ENCODE results near the gene CDH23.

DNA sequence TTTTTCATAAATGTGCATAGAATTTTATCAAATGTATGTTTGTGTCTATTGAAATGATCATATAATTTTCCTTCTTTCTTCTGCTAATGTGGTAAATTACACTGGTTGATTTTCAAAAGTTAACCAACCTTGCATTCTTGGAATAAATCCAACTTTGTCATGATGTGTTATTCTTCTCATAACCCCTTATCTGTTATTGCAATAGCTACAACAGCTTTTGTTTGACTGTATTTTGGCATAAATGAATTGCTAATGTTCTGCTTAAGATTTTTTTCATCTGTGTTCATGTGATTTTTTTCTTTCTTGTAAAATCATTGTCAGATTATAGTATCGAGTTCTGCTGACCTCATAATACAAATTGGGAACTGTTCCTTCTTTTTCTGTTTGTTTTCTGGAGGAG lies 17.6 kb downstream of the CDH23 start:
- TF ChIP-seq, protein P1, sequence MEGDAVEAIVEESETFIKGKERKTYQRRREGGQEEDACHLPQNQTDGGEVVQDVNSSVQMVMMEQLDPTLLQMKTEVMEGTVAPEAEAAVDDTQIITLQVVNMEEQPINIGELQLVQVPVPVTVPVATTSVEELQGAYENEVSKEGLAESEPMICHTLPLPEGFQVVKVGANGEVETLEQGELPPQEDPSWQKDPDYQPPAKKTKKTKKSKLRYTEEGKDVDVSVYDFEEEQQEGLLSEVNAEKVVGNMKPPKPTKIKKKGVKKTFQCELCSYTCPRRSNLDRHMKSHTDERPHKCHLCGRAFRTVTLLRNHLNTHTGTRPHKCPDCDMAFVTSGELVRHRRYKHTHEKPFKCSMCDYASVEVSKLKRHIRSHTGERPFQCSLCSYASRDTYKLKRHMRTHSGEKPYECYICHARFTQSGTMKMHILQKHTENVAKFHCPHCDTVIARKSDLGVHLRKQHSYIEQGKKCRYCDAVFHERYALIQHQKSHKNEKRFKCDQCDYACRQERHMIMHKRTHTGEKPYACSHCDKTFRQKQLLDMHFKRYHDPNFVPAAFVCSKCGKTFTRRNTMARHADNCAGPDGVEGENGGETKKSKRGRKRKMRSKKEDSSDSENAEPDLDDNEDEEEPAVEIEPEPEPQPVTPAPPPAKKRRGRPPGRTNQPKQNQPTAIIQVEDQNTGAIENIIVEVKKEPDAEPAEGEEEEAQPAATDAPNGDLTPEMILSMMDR (IDR thresholded peaks at IDR 0.05) = no peak
- no peak for TF ChIP-seq POLR2A (IDR thresholded peaks at IDR 0.05)
